Epithelial cell of esophagus (primary cell): Measurements from ENCODE around the gene ALKAL2.
A peak's percentile ranks its signal among the peaks of the same experiment; 100 is the strongest.

Experiments
- DNase-seq: peaks from one replicate; pipeline ENCODE4 v3.0.0; 2010; ENCODE audit warnings: low read depth
- H3K4me3 ChIP-seq: 2 replicates; pipeline ENCODE4 v1.5.1; 2011; ENCODE audit warnings: mild to moderate bottlenecking, low read length, control low read depth
- CTCF ChIP-seq: IDR thresholded peaks from 2 replicates; pipeline ENCODE4 v1.5.1; 2011; ENCODE audit warnings: low read depth, mild to moderate bottlenecking, low read length, control low read depth, inconsistent platforms; ENCODE audit not compliant: insufficient read depth; ENCODE audit errors: missing control alignments

Gene ALKAL2

DNA sequence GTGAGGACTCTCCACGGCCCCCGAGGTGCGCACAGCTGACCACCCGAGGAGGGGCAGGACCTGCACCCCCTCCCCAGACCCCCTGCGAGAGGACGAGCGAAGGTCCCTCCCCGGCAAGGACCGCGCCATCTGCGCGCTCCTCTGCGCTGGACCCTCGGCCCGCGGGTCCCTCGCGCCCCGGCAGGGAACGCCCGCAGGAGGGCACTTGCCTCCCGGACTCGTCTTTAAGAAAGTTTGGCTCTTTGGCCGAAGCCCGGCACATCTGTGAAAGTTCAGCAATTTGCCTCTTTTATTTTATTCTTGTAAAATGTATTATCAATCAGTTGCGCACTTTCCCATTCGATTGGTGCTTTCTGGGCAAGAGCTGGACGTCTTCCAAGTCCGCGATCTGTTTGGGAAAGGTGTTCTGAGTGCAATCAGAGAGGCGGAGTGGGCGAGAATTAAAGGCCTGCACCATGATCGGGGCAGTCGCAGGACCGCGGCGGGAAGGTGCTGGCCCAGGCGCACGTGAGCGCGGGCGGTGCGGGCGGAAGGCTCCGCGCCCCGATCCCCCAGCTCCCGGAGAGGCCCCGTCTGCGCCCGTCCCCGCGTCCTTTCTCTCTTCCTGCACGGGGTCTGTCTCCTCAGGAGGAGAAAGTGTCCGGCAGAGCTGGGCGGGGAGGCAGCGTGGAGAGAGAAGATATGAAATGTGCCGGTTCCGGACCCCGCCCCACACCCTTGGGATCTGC is 1.6 kb upstream of the ALKAL2 start:
- TF ChIP-seq CTCF = no peak
- peak overlapping the region; percentile 46 for H3K4me3 ChIP-seq
- DNase-seq = peak; percentile 18

DNA sequence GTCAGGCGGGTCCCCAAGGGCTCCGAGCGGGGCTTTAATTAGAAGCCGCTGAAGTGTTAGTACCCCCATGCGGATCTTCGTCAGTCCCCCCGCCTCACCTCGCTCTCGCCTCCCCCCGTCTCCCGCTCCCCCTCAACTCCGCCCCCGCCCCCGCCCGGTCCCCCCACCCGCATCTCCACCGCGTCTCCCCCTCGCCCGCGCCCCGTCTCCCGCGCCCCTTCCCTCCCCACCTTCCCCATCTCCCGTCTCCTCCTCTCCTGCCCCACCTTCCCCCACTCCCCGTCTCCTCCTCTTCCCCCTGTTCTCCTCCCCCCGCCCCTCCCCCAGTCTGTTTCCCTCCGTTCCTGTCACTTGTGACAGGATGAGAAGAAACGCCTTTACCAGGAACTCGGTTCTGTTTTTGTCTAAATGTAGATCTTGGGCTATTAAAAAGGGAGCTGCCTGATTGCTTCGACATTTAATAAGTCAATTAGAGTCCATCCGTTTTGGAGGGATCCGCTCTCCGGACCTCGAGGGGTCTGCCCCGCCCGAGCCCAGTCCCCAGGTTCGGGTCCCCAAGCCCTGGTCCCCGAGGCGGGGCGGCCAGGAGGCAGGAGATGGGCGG is 969 bp upstream of the ALKAL2 start:
- H3K4me3 ChIP-seq = peak overlapping the region; percentile 46
- TF ChIP-seq CTCF = no peak
- no peak for DNase-seq

GRCh38 chr2:287471-287885 is 413 bp downstream of the ALKAL2 start:
- TF ChIP-seq CTCF = no peak
- no peak overlapping the region for H3K4me3 ChIP-seq
- DNase-seq = peak; percentile 33

DNA sequence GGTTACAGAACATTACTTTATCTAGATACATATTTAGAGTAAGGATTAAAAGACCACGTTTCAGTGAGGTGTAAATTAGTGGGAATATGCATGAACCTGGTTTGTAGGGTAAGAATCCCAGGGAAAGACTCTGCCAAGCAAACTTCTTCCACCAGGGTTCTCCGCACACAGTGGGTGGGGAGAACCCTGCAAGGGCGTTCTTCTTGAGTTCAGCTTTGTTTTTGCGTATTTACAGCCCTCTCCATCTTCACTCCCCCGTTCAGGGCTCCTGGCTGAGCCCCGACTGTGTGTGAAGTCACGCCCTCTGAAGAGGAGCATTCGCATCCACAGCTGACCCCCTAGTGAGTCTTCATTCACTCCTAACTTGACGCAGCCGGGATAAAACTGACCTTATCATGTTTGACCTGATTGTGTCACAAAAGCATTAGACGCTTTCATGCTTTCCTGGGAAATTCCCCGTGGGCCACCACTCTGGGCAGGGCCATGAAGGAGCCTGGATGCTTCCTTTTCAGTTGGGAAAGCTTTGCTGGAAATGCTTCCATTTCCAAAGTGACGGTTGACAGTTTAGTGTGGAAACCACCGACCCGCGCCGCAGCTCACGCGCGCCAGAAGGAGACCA is 1.0 kb downstream of the ALKAL2 start:
- no peak for DNase-seq
- H3K4me3 ChIP-seq = no peak overlapping the region
- TF ChIP-seq CTCF = no peak

DNA sequence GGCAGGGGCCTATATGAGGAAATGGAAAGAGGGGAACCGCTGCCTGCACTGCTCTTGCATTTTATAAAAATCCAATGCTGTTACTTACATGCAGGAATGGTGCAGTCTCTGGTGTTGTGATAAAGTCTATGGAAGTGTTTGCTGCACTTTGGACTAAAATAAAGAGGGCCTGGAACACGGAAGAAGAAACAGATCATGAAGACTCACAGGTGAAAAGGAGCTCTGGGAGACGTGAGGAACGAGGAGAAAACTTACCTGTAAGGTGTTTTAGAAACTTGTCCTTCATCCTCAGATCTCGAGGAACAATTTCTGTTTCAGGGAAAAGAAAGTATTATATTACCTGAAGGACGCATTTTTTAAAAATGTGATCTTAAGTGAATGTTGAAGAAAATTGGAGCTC is 1.9 kb downstream of the ALKAL2 start:
- DNase-seq = no peak
- TF ChIP-seq CTCF = no peak
- H3K4me3 ChIP-seq = no peak overlapping the region

- DNase-seq = peak; percentile 44
These were observed 2.4 kb downstream of the ALKAL2 start for GRCh38 chr2:285531-285930.

More at GRCh38 chr2:285531-285930, 2.4 kb downstream of the ALKAL2 start:
- no peak overlapping the region for H3K4me3 ChIP-seq
- TF ChIP-seq CTCF = no peak
